Activated CD4-positive, alpha-beta T cell treated with anti-CD3 and anti-CD28 coated beads for 1 hour (primary cell): ENCODE data around the gene MS4A6E.
"Not testable (repeated sequence)": the region's sequence is repeated elsewhere in the genome, so short reads cannot be mapped to it uniquely, and the experiment has no call there.

ENCODE experiments used
- DNase-seq: peaks from one replicate; pipeline ENCODE4 v3.0.0-alpha.2; 2020

Gene MS4A6E

DNA sequence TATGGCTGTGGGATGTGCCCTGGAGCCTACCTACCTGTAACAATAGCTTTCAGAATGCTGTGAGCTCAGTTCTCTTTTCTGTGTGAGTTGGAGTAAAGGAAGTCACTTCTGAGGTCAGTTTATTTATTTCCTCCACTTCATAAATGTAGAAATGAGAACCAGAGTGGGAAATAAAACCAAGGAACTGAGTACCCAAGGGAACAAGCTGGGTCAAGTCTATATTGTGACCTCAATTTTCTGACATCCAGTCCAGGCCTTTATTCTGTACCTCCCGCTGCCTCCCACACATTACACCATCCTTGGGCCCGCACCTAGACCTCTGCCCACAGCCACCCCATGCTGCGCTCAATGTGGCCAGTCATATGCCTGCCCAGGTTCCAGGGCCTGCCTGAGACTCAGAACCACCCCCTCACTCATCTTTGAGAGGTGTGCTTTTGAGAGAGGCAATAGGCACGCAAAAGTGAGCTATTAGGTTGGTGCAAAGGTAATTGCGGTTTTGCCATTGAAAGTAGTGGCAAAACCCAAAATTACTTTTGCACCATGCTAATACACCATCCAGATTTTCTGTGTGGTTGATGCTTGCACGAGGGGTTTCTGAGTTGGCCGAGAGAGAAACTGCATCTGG lies 9.8 kb downstream of the MS4A6E start:
- DNase-seq = no peak

DNA sequence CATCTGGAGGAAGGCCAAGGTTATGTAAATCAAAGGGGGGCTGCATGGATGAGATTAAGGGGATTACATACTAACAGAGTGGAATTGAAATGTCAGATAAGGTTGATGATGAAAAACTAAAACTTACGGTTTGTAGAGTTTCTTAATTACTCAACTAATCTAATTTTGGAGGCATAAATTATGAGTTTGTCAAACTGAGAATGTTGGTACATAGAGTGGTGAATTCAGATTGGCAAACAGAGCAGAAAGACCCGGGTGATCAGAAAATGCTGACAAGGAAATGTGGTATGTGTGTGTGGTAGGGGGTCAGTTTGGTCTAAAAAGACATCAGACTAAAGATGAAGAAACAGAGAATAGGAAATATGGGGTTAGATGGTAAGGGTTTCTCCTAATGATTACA lies 11.0 kb downstream of the MS4A6E start:
- DNase-seq = no peak

DNA sequence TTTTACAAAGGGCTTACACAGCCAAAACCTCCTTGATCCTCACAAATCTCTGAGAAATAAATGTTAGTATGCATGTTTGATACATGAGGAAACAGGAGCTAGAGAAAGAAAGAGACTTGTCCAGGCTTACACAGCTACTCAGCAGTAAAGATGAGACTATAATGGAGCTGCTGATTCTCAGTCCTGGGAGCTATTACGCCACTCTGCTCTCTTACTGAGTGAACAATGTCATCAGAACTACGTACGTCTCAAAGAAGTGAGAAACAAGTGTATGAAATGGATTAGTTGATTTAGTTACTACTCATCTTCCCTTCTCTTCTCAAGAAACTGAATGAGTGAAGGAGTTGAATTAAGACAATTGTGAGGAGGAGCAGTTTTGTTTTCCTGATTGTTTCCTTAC lies 12.3 kb downstream of the MS4A6E start:
- no peak for DNase-seq

DNA sequence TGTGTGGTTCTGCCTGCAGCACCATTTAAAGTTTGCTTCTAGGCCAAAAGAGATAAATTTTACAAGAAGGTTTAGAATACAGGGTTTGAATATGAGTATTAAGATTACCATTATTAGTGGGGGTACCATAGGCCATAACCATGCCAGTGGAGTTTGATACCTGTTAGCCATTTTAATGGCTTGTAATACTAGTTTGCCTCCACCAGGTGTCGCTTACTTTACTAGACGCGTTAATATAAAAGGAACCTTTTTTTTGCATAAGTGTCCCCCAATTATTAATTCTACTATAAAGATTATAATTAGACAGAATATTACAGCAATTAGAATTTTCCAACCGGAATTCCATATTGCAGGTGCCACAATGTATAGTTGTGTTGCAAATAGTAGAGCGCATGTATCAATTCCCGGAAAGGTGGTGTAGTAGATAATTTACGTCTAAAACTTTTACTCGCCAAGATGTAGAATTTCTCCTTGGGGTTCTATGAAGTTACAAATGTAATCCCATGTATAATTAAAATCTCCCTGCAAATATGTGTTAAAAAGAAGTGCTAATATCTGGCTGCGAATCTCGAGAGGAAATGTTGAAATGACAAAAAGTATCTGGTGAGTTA lies 16.1 kb downstream of the MS4A6E start:
- no peak for DNase-seq

DNA sequence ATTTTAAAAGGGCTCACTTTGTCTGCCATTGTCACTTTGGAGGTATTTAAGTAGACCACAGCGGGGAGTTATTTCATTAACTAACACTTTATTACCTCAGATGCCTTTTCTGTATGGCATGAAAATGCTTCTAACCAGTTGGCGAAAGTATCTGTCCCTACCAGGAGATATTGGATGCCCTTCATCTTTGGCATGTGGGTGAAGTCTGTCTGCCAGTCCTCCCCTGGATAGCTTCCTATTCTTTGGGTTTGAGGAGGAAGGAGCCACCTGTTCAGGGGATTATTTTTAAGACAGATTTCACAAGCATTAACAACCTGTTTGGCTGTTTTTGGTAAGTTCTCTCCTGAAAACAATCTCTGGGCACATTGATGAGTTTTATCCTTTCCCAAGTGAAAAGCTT lies 17.1 kb downstream of the MS4A6E start:
- DNase-seq = no peak

DNA sequence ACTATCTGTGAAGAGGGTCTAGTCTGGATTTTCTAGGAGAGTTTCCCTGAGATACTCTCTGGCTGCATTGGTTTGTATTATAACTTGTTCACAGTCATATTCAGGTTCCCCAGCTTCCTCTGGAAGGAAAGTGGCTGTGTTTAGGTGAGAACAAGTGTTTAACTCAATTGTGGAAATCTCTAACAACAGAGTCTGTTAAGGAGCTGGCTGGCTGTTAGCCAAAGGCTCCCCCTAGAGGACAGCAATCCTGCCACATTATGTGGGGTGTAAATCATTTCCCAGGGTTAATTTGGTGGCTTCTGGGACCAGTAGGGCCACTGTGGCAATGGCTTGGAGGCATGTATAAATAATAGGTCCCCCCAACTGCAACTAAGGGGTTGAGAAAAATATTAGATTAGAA lies 18.4 kb downstream of the MS4A6E start:
- no peak for DNase-seq

DNA sequence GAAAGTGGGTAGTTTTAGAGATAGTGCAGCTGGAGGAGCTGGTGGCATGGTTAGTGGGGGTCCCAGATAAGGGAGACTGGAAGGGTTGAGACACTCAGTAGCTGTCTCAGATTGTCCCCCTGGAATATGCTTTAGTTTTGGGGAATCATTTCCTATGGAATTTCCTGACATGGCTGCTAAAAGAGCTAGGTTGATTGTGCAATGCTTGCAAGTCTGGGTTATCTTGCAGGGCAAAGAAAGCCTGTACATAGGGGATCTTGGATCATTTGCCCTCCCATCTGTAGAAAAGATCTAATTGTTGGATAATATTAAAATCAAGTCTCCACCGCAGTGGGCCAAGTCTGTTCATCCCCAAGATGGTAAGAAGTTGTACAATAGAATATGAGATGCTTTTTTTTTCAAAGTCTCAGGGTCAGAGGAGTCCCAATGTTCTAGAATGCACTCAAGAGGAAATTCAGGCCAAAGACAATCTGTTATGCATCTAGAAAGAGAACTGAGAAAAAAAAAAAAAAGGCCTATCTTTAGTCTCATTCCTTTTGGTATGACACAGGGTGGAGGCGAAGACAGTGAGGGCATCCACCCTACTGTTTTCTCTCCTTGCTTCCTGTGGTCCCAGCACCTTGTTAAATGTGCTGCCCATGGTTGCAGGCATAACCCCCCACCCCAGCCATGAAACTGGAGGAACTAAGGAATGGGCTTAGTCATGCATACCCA lies 20.2 kb downstream of the MS4A6E start:
- DNase-seq = no peak

DNA sequence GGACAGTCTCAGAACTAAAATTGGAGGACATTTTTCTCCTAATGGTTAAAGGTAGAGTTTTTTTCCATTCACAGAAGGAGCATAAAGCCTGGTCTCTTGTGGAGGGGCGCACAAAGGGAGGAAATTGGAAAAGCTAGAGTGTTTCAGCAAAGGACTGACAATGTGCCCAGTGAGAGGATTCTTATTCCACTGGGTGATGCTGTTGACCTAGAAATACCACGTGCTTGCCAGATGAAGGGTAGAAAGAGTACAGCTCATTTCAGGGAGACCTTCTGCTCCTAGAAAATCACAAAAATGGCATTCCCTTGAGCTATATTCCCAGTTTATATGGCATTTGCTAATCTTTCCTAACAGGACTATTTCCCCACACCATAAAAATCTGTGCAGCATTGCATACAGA lies 21.1 kb downstream of the MS4A6E start:
- no peak for DNase-seq

DNA sequence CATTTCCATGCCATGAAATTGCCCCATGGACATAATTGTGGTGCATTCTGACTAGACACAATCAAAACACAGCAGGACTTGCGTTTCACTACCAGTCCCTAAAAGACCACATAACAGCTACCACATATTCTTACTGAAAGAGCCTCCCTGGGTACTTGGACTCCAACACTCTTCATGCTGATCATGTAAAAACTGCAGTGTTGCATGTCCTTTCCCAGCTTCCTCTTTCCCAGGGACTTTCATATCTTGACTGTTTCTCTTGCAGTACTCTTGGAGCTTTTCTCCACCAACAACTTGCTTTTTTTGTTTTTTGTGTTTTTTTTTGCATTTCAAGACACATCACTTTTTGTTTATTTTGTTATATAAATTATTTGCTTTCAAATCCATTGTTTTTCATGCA lies 22.9 kb downstream of the MS4A6E start:
- DNase-seq = no peak

DNA sequence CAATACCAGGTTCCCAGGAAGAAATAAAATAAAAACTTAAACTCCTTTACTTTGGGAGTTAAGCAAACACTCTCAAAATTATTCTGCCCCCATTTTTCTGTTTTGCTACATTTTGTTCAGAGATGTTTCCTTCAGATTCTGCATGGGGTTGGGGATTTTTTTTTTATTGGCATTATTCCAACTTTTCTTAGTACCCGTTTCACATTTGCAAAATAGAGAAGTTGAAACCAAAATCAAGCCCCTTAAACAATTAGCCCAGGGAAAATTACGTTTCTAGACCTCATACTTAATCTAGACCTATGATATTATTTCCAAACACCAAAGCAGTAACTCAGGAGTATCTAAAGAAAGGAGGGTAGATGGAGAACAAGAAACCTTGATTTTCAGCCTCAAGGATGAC lies 30.7 kb downstream of the MS4A6E start:
- no peak for DNase-seq

DNA sequence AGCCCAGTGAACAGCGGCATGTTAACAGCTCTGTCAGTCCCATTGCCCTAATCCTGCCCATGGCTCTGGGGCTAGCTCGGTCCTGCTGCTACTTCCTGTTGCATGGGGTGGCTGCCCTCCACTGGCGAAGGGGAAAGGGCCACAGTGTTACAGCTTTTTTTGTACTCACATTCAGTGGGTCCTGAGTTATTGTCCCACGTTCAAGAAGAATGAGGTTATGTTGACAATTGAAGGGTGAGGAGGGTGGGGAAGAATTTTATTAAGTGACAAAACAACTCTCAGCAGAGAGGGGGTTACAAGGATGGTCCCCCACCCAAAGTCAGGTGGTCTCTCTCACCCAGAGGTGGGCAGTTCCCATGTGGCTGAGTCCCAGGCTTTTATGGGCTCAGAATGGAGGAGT lies 33.6 kb downstream of the MS4A6E start:
- DNase-seq = no peak

DNA sequence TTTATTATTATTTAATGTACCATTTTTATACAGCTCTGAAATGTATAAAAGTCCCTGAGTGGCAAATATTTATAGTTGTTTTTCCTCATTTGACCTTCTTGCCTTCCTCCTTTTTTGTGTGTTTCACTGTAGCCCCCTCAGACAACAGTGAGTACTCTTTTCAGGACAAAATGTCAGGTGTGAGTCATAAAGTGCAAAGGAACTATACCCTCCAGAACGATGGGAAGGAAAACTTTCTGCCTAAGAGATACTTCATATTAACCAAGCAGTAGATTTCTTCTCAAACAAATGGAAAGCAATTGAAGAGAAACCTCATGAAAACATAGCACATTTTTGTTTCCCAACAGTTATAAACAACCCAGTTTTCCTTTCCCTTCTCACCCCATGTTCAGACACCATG lies 35.2 kb downstream of the MS4A6E start:
- DNase-seq = no peak

DNA sequence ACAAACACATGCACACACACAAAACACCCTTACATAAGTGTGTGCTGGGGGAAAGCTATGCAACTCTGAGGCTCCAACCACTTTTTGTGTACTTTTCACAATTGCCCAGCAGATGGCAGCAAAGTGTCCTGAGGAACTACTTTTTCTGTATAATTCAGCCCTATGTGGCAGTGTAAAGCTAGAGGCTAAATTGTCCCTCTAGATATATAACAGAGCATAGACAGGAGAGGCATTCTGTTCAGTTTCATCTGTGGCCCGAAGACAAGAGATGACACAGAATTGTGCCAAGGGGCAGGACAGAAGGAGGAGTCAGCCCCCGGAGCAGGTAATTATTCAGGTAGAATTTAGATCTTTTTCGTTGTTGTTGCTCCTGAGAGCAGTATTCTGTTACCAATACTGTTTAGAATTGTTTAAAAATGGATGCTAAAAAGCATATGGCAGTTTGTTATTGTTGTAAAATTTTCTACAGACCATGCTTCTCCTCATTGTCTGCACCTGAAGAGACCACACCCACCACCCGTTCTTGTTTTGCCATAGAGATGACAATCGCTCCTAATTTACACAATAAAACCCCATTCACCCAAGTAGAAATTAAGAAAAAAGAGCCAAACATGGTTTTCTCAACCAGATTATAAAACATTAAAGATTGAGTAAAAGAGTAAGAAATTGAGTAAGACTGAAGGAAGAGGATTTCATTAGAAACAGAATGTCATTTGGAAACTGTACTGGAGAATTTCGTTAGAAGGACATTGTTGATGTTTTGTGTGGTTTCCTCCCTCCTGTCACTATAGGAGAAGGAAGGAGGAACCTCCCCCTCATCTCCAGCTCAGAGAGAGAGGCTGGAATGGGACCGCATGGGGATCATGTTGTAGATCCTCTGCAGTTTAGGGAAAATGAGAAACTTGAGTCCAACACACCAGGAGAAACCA lies 36.8 kb downstream of the MS4A6E start:
- peak; percentile 12 for DNase-seq

DNA sequence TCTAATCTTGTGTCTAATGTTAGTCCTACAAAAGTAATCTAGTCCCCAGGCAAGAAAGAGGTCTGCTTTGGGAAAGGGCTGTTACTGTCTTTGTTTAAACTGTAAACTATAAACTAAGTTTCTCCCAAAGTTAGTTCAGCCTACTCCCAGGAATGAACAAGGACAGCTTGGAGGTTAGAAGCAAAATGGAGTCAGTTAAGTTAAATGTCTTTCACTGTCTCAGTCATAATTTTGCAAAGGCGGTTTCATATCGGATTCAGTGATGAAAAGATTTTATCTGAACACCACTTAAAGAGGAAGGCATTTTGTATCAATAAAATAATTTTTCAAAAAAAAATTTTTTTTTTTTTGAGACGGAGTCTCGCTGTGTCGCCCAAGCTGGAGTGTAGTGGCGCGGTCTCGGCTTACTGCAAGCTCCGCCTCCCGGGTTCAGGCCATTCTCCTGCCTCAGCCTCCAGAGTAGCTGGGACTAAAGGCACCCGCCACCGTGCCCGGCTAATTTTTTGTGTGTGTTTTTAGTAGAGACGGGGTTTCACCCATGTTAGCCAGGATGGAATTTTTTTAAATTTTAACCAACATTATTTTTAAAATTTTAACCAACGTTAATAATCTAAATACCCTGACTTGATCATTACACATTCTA lies 39.3 kb downstream of the MS4A6E start:
- DNase-seq = not testable (repeated sequence)

DNA sequence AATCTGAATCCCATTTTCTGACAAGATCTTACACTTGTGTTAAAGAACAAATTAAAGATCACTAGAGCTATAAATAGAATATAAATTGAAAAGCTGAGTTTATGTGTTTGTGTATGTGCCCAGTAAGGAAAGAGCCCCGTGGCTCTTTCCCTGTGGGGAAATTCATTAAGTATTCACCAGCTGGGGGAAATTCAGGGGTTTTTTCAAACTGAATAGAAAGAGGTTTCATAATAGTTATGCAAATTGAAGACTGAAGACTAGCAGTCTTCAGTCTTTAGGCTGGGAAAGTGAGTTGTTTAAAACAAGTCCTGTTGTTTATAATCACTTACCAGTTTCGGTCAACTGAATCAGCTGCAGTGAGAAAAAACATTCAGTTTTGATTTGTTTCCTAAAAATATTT lies 40.0 kb downstream of the MS4A6E start:
- no peak for DNase-seq

DNA sequence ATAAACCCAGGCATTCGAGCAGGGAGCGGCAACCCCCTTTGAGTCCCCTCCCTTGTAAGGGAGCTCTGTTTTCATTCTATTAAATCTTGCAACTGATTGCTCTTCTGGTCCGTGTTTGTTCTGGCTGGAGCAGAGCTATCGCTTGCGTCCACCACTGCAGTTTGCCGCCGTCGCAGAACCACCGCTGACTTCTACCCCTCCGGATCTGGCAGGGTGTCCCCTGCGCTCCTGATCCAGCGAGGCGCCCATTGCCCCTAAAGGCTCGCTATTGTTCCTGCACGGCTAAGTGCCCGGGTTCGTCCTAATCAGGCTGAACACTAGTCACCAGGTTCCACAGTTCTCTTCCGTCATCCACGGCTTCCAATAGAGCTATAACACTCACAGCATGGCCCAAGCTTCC lies 40.8 kb downstream of the MS4A6E start:
- no peak for DNase-seq

DNA sequence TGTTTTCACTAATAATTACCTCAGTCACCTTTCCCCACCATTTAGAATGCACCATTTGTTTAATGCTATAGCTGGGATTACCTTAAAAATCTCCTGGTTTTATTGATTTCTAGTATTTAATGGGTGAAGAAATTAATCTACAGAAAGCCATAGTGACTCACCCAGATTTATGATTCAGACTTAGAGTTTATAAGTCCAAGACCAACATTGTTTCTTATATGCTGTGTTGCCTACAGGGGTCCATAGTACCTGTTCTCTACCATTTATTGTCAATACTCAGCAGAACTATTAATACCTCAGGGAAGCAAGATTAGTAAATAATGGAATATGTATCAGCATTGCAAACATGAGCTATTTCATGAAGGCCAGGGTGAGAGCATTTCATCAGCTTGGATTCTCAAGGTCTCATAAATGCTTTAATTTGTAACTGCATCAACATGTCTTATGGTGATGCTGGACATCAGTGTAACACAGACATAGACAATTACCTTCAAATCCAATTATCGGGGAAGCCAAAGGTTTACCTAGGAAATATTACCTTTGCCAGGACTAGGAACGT lies 43.3 kb downstream of the MS4A6E start:
- no peak for DNase-seq

DNA sequence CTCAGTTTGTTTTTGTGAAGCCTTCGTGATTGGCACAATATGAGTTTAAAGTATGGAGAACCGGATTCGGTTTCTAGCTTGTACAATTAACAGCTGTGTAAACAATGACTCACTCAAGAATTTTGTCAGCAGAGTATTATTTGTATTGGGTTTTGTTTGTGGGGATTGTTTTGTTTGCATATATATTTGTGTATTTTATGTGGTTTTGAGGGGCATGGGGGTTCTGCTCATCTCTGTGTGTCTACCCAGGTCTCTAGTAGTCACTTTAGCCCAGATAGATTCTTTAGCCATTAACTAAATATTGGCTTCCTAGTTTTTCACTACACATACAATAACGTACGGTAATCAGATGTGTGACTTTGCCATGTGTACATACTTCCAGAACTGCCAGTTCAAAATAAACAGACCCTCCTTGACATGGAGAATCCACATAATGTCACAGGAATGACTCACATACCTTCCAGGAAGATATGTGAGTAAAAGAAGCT lies 43.8 kb downstream of the MS4A6E start:
- DNase-seq = no peak

DNA sequence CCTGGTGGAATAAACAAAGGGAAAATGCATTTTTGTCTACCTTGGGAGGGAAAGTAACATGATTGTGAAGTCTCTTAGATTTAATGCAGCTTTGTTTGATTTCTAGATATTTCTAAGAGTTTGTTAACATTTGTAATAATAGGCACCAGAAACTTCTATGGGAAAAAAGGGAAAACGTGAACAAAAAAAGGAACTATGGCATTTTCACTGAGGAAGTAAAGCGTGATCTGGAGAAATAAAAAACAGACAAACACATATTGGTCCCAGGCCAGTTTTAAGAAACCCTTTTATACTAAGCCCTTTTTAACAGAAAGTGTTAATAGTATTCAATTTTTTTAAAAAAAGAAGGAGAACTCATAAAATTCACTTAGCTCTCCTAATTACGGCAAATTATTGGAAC lies 44.3 kb downstream of the MS4A6E start:
- no peak for DNase-seq

DNA sequence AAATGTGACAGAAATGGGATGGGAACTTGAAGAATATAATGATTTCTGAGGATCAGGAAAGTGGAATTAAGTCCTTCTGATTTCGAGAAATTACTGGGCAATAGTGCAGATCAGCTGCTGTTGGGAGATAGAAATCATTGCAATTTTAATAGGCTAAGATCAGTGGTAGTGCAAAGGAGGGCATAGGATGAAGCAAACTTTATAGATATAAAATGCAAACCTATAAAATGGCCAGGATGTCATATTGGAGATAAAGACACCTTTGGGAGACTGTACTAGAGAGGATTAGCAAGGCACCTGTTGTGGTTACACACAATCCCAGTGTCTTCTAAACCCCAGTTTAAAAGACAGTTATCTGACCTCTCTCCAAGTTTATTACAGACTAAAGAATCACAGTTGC lies 44.8 kb downstream of the MS4A6E start:
- DNase-seq = no peak

DNA sequence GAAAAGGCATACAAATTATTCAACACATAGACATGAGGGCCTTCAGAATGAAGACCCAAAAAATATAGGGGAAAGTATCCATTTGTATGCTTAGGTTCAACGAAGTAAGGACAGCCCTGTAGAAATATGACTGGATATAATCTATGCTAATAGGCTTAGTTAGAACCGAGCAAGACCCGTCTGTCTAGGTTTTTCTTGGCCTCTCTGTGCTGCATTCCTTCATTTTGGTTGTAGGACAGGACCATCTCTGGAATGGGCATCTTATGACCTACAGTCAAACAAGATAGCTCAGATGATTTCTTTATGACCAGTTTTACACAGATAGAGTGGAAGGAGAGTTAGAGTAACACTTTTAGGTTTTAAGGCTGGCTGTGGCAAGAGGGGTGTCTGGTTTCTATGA lies 45.7 kb downstream of the MS4A6E start:
- no peak for DNase-seq

DNA sequence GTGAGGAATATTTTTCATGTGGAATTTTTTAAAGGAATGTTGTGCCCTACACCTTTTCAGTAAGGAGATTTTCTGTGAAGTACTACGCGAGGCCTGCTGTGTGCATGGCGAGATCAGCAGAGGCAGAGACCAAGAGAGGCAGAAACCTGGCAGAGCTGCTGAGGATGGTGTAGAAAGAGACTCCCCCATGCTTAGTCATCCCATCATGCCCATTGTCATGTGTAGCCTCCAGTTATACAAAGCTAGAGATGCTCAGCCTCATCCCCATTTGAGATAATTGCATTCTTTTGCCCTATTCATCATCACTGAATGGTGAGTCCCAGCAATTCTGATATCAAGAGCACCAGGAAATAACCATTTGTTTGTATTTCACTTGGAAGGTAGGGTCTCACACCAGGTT lies 48.3 kb downstream of the MS4A6E start:
- DNase-seq = no peak

DNA sequence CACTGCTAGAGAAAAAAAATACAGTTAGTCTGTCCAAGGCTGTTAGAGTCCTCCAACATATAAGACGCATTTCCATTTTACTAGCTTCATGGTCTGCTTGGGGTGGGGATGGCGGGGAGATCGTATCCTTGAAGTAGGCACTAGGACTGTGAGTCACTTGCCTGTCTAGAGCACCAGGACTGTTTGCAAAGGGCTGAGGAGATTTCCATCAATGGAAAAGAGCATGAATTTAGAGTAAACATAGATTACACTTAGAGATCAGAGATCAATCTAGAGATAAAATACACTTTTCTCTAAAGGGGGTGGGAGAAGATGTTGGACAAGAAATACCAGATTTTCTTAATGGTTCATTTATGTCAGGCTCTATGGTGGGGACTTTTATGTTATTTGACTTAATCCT lies 49.5 kb downstream of the MS4A6E start:
- no peak for DNase-seq
